HG03135 (cell line): ENCODE data around the gene NID1.

Source experiments
- ATAC-seq: cut with Tn5 transposase; IDR thresholded peaks from one replicate; pipeline ENCODE4 v1.9.1; 2021; ENCODE audit warnings: mild to moderate bottlenecking, moderate library complexity; ENCODE audit not compliant: unreplicated experiment

NID1 gene

DNA sequence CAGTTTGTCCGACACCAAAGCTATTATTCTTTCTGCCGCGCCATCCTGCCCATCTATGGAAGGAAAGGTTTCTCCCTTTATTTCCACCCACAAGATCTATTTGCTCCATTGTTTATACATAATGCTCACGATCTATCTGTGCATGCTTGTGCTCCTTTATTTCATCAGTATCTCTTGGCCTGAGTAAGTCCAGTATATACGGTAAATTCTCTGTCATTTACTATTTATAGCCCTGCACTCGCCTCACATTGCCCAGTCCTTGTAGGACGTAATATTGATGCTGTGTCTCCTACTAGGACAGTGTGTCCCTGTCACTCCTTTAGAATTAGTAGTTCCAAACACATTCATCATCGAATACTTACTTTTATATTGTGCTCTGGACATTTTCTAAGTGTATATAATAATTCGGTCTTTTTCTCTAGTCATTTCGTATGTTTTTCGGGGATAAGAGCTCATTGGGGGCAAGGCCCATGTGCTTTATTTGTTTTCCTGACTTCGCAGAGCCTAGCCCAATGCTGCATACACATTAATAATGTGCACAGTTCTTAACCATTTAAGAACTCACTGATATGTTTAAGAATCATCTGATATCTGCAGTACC is 3.1 kb upstream of the NID1 start:
- no peak for ATAC-seq

DNA sequence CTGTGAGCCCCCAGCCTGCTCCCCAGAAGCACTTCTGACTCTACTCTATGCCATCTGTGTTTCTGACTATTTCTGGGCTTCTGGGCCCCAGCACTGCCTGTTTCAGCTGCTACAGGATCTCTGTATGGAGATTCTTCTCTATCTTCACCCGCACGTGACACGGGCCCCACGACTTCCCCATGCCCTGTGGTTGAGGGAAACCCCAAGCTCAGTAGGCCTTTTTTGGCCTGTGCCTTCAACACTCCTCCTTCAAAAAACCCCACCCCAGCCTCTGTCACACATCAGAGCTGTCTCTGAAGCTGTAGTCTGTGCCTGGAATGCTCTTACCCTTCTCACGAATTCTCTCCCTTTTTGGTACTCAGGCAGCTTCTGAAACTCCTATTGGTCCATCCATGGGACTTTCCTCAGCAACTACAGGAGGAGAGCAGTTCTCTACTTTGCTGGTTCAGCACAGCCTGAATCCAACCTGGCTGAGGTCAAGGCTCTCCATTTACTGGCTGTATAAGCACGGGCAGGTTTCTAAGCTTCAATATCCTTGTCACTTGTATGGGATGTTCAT is 2.0 kb upstream of the NID1 start:
- peak; percentile 81 for ATAC-seq

DNA sequence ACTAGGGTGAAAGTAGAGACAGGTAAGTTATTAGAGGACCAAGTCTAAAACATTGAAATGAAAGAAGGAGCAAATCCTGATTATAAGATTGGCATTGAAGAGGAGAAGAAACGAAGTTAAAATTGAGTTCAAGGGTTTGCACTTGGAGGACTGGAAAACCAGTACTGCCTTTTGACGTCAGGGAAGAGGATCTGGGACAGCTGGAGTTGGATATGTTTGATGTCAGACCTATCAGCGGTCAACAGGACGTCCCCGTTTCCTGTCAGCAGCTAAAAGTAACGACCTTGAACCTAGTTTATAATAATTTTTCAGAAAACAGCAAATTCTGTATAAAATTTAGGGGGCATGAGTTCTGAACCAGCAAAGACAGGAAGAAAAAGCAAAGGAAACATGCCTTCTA is 1.2 kb upstream of the NID1 start:
- ATAC-seq: no peak

- no peak for ATAC-seq
These were observed 667 bp upstream of the NID1 start for GRCh38 chr1:236065509-236066005.

DNA sequence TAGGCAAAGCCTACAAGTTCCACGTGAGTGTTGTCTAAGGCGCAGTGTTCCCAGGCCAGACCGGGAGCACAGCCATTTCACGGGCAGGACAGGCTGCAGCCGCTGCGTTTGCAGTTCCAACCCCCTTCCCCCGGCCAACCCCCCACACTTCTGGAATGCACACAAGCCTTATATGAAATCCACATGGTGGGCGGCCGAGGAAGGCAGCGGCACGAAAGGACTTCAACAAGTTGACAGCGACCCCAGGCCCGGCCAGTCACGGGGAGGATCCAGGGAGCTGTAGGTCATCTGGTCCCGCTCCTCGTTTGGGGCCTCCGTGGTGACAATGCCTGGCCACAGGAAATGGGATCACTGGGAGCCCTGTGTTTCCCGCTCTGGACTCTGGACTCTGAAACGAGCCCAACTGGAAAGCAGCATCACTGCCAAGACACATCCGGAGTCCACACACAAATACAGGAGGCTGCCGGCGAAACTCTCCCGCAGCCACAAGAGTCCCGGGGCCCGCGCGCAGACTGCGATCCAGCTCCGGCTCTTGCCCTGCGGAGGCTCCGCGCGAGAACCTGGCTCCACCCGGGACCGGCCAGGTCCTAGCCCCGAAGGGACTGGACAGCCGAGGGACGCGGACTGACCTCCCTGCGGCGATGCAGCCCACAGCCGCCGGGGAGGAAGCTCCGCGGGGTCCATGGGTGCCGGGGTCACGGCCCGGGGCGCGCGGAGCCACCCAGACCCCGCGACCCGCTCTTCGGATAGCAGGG is 794 bp downstream of the NID1 start:
- no peak for ATAC-seq

GRCh38 chr1:236063551-236063918 is 1.4 kb downstream of the NID1 start:
- no peak for ATAC-seq

DNA sequence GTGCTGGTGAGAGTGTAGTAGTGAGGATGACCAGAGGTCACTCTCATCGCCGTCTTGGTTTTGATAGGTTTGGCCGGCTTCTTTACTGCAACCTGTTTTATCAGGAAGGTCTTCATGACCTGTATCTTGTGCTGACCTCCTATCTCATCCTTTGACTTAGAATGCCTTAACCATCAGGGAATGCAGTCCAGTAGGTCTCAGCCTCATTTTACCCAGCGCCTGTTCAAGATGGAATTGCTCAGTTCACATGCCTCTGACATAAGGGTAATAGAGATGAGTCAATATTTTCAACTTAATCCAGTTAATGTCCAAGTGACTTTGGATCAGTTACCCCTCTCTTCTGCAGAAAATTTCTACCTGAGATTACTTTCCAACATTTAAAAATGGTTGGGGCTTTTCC is 4.6 kb downstream of the NID1 start:
- no peak for ATAC-seq

GRCh38 chr1:236059011-236059410 is 5.9 kb downstream of the NID1 start:
- no peak for ATAC-seq

DNA sequence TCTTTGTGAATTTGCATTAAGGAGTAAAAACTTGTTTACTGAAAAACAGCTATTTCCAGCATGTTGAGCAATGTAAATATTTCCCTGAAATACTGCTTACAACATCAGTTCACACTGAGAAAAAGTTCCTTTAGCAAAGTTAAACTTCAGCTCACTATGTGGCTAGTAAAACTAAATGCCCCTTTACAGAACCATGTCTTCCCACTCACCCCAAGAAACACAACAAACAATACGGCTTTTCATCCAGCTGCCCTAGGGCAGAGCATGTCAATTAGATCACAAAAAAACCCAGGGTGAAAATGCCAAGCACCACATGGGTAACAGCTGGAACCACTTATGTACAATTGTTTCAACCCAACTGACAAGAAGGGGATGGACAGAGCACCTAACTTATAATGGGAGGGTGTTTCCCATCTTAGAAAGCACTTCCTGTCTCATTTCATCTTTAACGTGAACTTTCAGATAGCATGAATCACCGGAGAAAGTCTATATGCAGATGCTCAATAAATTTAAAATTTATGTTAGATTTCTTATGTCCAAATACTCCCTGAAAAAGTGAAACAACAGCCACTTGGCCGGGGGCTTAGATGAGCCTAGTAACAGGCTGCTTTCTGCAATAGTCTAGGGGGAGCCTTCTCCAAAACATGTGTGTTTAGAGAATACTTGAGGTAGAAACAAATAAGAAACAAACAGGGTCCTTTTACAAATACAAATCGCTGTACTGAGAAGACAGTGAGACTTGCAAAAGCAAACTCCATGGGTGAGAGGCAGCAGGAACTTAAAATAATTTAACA is 6.6 kb downstream of the NID1 start:
- ATAC-seq: peak; percentile 84

GRCh38 chr1:236057546-236057945 is 7.3 kb downstream of the NID1 start:
- ATAC-seq: no peak

- no peak for ATAC-seq
These were observed 12.5 kb downstream of the NID1 start for GRCh38 chr1:236052232-236052993.

- no peak for ATAC-seq
These were observed 13.6 kb downstream of the NID1 start for GRCh38 chr1:236051242-236051791.

- ATAC-seq: no peak
These were observed 19.1 kb downstream of the NID1 start for GRCh38 chr1:236045771-236046170.

- no peak for ATAC-seq
These were observed 20.5 kb downstream of the NID1 start for GRCh38 chr1:236044341-236044740.

DNA sequence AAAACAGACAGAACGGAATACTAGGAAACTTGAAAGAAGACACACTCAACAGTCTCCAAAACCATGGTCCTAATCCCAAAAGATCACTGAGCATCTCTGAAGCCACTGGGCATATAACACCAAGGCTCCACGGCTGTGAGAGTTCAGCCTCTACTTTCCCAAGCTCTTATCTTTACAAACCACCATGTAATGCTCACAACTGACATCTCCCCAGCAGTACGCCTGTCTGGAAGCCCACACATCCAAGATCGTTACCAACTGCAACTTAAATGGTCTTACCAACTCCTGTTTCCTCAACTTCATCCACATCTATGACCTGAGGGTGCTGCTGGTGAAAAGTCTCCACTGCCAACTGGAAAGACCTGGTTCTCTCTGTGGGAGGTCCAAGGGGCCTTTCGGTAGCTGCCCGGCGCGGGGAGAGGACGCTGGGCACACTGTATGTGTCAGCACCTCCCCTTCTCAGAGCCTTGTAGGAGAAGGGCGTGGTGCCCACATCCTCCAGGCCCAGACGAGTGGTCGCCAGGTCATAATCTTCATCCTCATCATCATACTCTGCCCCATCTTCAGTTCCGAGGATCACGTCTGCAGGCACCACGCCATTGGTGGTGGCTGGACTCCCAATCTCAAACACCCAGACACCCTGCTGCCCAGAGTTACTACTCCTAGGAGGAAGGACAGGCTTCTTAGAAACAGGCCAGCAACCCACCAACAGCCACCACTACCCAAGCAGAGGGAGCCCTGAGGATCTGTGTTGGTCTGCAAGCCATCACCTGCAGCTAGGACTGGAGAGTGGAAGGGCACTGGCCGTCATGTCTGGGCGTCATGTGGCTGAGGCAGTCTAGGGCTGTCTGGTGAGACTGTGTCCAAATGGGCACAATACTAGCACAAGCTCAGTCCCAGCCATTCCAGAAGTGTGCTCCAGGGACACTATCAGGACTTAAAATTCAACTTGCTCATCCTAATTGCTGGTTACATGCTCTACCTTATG is 23.0 kb downstream of the NID1 start:
- ATAC-seq: no peak

DNA sequence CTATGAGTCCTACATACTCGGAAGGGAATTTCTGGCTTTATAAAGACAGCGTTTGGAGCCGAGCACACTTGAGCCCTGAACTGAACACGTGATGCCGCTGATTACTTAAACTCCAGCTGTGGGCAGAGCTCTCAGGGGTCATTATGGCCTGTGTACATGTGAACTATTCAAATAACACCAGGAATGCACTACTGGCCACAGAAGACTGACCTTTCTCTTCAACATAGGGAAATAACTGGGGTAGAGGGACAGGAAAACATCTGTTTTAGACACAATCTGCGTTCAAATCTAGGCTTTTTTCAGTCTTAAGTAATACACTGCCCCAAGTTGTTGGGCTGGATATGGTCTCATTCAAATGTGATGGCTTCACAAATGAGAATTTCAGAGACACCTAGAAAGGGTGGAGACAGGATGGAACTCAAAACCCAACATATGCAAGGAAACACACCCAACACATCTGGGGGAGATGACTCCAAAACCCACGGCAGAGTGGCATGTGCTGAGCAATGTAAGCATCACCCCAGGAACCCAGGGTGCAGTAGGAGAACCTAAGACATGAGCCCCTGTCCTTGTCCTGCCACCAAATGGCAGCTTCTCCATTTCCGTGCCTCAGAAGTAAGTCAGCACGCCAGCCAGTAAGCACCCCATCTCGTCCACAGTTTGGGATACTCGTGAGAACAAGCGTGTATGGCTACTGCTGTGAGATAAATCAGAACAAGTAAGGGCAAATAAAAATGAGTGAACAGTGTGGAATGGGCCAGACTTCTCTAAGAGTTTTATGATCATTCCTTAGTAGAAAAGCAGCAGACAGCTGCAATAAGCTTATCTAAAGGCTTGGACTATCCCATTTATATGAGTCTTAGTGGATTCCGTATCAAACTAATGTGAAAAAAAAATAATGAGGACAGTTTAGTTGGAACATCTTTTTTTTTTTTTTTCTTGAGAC is 24.9 kb downstream of the NID1 start:
- no peak for ATAC-seq

- no peak for ATAC-seq
These were observed 26.9 kb downstream of the NID1 start for GRCh38 chr1:236038034-236038433.

- ATAC-seq: no peak
These were observed 29.2 kb downstream of the NID1 start for GRCh38 chr1:236035681-236036101.
